ENCODE results near the gene PTPRA.

- TF ChIP-seq, protein P1, sequence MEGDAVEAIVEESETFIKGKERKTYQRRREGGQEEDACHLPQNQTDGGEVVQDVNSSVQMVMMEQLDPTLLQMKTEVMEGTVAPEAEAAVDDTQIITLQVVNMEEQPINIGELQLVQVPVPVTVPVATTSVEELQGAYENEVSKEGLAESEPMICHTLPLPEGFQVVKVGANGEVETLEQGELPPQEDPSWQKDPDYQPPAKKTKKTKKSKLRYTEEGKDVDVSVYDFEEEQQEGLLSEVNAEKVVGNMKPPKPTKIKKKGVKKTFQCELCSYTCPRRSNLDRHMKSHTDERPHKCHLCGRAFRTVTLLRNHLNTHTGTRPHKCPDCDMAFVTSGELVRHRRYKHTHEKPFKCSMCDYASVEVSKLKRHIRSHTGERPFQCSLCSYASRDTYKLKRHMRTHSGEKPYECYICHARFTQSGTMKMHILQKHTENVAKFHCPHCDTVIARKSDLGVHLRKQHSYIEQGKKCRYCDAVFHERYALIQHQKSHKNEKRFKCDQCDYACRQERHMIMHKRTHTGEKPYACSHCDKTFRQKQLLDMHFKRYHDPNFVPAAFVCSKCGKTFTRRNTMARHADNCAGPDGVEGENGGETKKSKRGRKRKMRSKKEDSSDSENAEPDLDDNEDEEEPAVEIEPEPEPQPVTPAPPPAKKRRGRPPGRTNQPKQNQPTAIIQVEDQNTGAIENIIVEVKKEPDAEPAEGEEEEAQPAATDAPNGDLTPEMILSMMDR (IDR thresholded peaks at IDR 0.05): no peak
- TF ChIP-seq POLR2A (IDR thresholded peaks at IDR 0.05): no peak
Measured at GRCh38 chr20:2956480-2956879, 83.2 kb downstream of the PTPRA start.

Data from adrenal gland (tissue), 5 donors.